T-cell (primary cell): ENCODE measurements around the gene CELF6. TPM values are rescaled to one million over a fixed set of nuclear protein-coding genes. Genes with fewer than 3 reads are reported as not detected.

Experiments used
- ATAC-seq, 4 experiments: fragments of 200-7000 bp in 3 of 4; fragments of 150-1000 bp in 1 of 4; cut with Tn5 transposase; replicated peaks in 1 of 4; 1 replicate in 3 of 4; 2 replicates in 1 of 4; pipeline ENCODE4 v1.10.0; 2021; ENCODE audit warnings: moderate library complexity in 3 of 4, mild to moderate bottlenecking in 2 of 4, moderate number of reproducible peaks in 1 of 4
- CTCF ChIA-PET, 2 donors: fragments of 300-600 bp; sonication (Branson Sonifier 250); formaldehyde crosslinking; loops; one replicate each; lab custom pipeline; 2022; ENCODE audit warnings: antibody characterized with exemption in 2 of 2; lab: Charles Lee
- POLR2A ChIA-PET, 2 donors: fragments of 300-600 bp; sonication (Branson Sonifier 250); formaldehyde crosslinking; loops; one replicate each; lab custom pipeline; 2022; ENCODE audit warnings: antibody characterized with exemption in 2 of 2; lab: Charles Lee
- DNase-seq, 35 experiments: peaks; one replicate each; pipeline versions ENCODE4 v3.0.0 to v3.0.0-alpha.2; 2013 to 2023
- H3K27ac ChIP-seq: one replicate; pipeline ENCODE4 v1.5.1; 2013; ENCODE audit warnings: low read length
- H3K27me3 ChIP-seq, 2 experiments: replicated peaks in 1 of 2; 1 replicate in 1 of 2; 2 replicates in 1 of 2; pipeline versions ENCODE4 v1.6.1 to v1.7.0; 2013; ENCODE audit warnings: low read length in 1 of 2, mixed read lengths in 1 of 2; ENCODE audit not compliant: control insufficient read depth in 2 of 2, insufficient read depth in 2 of 2; ENCODE audit errors: extremely low read depth in 1 of 2
- H3K36me3 ChIP-seq, 2 donors: 1 replicate in 1 of 2; 2 replicates in 1 of 2; pipeline versions ENCODE4 v1.6.1 to v1.7.0; 2013; ENCODE audit warnings: low read length in 1 of 2; ENCODE audit not compliant: control insufficient read depth in 2 of 2, insufficient read depth in 1 of 2; ENCODE audit errors: extremely low read depth in 1 of 2
- H3K4me1 ChIP-seq, 2 experiments: 1 replicate in 1 of 2; 2 replicates in 1 of 2; pipeline versions ENCODE4 v1.6.1 to v1.7.0; 2013; ENCODE audit warnings: low read length in 2 of 2, mixed read lengths in 1 of 2; ENCODE audit not compliant: insufficient read depth in 2 of 2, control insufficient read depth in 1 of 2; ENCODE audit errors: extremely low read depth in 1 of 2
- H3K4me3 ChIP-seq, 2 donors: 1 replicate in 1 of 2; 2 replicates in 1 of 2; pipeline versions ENCODE4 v1.5.1 to v1.7.0; 2013; ENCODE audit warnings: mild to moderate bottlenecking in 2 of 2, low read length in 1 of 2, moderate library complexity in 1 of 2; ENCODE audit not compliant: control insufficient read depth in 1 of 2; ENCODE audit errors: extremely low read depth in 1 of 2
- H3K9me3 ChIP-seq: 2 replicates; pipeline ENCODE4 v1.7.0; 2013
- H3K27ac Mint-ChIP-seq, 2 donors: one replicate each; pipeline ENCODE4 v1.8.0; 2020 to 2021; ENCODE audit warnings: mild to moderate bottlenecking in 2 of 2, mixed read lengths in 2 of 2
- H3K27me3 Mint-ChIP-seq, 2 donors: one replicate each; pipeline ENCODE4 v1.8.0; 2021 to 2022; ENCODE audit warnings: mixed read lengths in 2 of 2
- H3K36me3 Mint-ChIP-seq: one replicate; pipeline ENCODE4 v1.8.0; 2021; ENCODE audit warnings: mixed read lengths
- H3K4me1 Mint-ChIP-seq, 3 donors: one replicate each; pipeline ENCODE4 v1.8.0; 2020 to 2022; ENCODE audit warnings: mixed read lengths in 3 of 3, mild to moderate bottlenecking in 1 of 3
- H3K4me3 Mint-ChIP-seq, 3 donors: one replicate each; pipeline ENCODE4 v1.8.0; 2020 to 2022; ENCODE audit warnings: mild to moderate bottlenecking in 3 of 3, mixed read lengths in 3 of 3, moderate library complexity in 3 of 3
- H3K9me3 Mint-ChIP-seq, 3 donors: one replicate each; pipeline ENCODE4 v1.8.0; 2020 to 2022; ENCODE audit warnings: mixed read lengths in 3 of 3
- WGBS: methylation state at CpG from one replicate; pipeline ENCODE4 v1.1.5; 2013; ENCODE audit warnings: missing lambda C conversion rate; ENCODE audit not compliant: insufficient coverage; 5-methylcytosine and 5-hydroxymethylcytosine counted together
- total RNA-seq, 35 experiments: library from RNA in 6 of 35; stranded (reverse) in 6 of 35; fragments of 120-200 nt in 1 of 35; gene quantifications; one replicate each; pipeline versions ENCODE4 v1.2.1 to v1.2.4 and lab custom pipeline; 2013 to 2026

The CELF6 gene
- total RNA-seq, 5 donors from 2014 or later (not counting 1 experiment from before 2014, with no cell fraction given), result 1.8 to 5.6 (median 3.0) TPM

- no peaks in the 10 kb centered on the region for H3K4me1 ChIP-seq
- ChIA-PET CTCF (no interaction called here), POLR2A (no interaction called here)
- 100% methylated on average over 1 of the region's 1 CpG for WGBS
- H3K27ac ChIP-seq, result no peak overlapping the region
- Mint-ChIP-seq H3K27me3 (no peaks in the 10 kb centered on the region), H3K27ac (no peak overlapping the region), H3K4me1 (no peaks in the 10 kb centered on the region), H3K4me3 (no peak overlapping the region), H3K36me3 (peaks cover 48% of the 10 kb centered on the region), H3K9me3 (no peaks in the 10 kb centered on the region)
- ATAC-seq (no peak), DNase-seq (no peak)
- H3K36me3 ChIP-seq, result peaks cover 18 to 56% of the 10 kb centered on the region in 2 donors
- H3K9me3 ChIP-seq, result no peaks in the 10 kb centered on the region
- no peak overlapping the region for H3K4me3 ChIP-seq
- no peaks in the 10 kb centered on the region for H3K27me3 ChIP-seq
Measured at GRCh38 chr15:72248514-72248913, 71.4 kb downstream of the CELF6 start.

GRCh38 chr15:72242775-72243370 lies 77.1 kb downstream of the CELF6 start:
- H3K27ac ChIP-seq, result no peak overlapping the region
- peaks cover 19 to 37% of the 10 kb centered on the region in 2 donors for H3K36me3 ChIP-seq
- Mint-ChIP-seq H3K27me3 (no peaks in the 10 kb centered on the region), H3K4me1 (peaks cover under 1 to 4% (median 1%) of the 10 kb centered on the region in 3 donors), H3K27ac (peak overlapping the region in 1 of 2 donors; percentile 7), H3K36me3 (peaks cover 25% of the 10 kb centered on the region), H3K9me3 (no peaks in the 10 kb centered on the region), H3K4me3 (no peak overlapping the region)
- no peak overlapping the region for H3K4me3 ChIP-seq
- DNase-seq (no peak), ATAC-seq (no peak)
- H3K27me3 ChIP-seq, result no peaks in the 10 kb centered on the region
- ChIA-PET POLR2A (no interaction called here), CTCF (no interaction called here)
- WGBS, result 92% methylated on average over 1 of the region's 2 CpGs
- no peaks in the 10 kb centered on the region for H3K9me3 ChIP-seq
- H3K4me1 ChIP-seq, result no peaks in the 10 kb centered on the region

GRCh38 chr15:72239652-72240051 lies 80.3 kb downstream of the CELF6 start:
- POLR2A ChIA-PET, result interaction anchor here (0.6 kb wide), 4 partner anchors 12 to 577 kb away, joined by 5 to 7 read pairs (median 6); no protein-coding TSS in a partner anchor
- no peak overlapping the region for H3K4me3 Mint-ChIP-seq
- Histone ChIP-seq H3K4me1 (peaks cover 4 to 11% of the 10 kb centered on the region in 2 experiments), H3K4me3 (no peak overlapping the region), H3K36me3 (peaks cover 15 to 29% of the 10 kb centered on the region in 2 donors), H3K27ac (no peak overlapping the region), H3K27me3 (no peaks in the 10 kb centered on the region), H3K9me3 (no peaks in the 10 kb centered on the region)
- H3K9me3 Mint-ChIP-seq, result no peaks in the 10 kb centered on the region
- ATAC-seq (no peak), DNase-seq (no peak)
- CTCF ChIA-PET, result interaction anchor here in 1 of 2 donors (0.5 to 0.6 kb wide), 4 partner anchors 65 to 1397 kb away, joined by 3 to 4 read pairs (median 4); no protein-coding TSS in a partner anchor
- no peaks in the 10 kb centered on the region for H3K27me3 Mint-ChIP-seq
- H3K36me3 Mint-ChIP-seq, result peaks cover 25% of the 10 kb centered on the region
- peaks cover 12 to 19% (median 15%) of the 10 kb centered on the region in 3 donors for H3K4me1 Mint-ChIP-seq
- peak overlapping the region in 1 of 2 donors; percentile 20 for H3K27ac Mint-ChIP-seq

- H3K27me3 ChIP-seq, result no peaks in the 10 kb centered on the region
- POLR2A ChIA-PET, result no interaction called here
- CTCF ChIA-PET, result interaction anchor here in 1 of 2 donors (0.7 kb wide), 1 partner anchor 830 kb away, joined by 3 read pairs; no protein-coding TSS in a partner anchor
- DNase-seq, result no peak
- no peak for ATAC-seq
- H3K9me3 Mint-ChIP-seq, result no peaks in the 10 kb centered on the region
- H3K36me3 ChIP-seq, result peaks cover 15 to 26% of the 10 kb centered on the region in 2 donors
- no peak overlapping the region for H3K4me3 Mint-ChIP-seq
- no CpG with 5 or more reads among the region's 3 CpGs for WGBS
- H3K4me1 Mint-ChIP-seq, result peaks cover 12 to 24% (median 15%) of the 10 kb centered on the region in 3 donors
- H3K27me3 Mint-ChIP-seq, result no peaks in the 10 kb centered on the region
- H3K9me3 ChIP-seq, result no peaks in the 10 kb centered on the region
- H3K4me3 ChIP-seq, result no peak overlapping the region
- peaks cover 4 to 11% of the 10 kb centered on the region in 2 experiments for H3K4me1 ChIP-seq
- H3K36me3 Mint-ChIP-seq, result peaks cover 18% of the 10 kb centered on the region
- no peak overlapping the region for H3K27ac Mint-ChIP-seq
- no peak overlapping the region for H3K27ac ChIP-seq
Measured at GRCh38 chr15:72238586-72238985, 81.4 kb downstream of the CELF6 start.

GRCh38 chr15:72237853-72238224 lies 82.1 kb downstream of the CELF6 start:
- H3K27me3 Mint-ChIP-seq, result no peaks in the 10 kb centered on the region
- whole genome bisulfite sequencing, result no CpG with 5 or more reads among the region's 1 CpG
- no peak for ATAC-seq

GRCh38 chr15:72237029-72237852 lies 82.7 kb downstream of the CELF6 start:
- H3K27ac Mint-ChIP-seq, result peak overlapping the region; percentile 55 to 68
- H3K4me3 Mint-ChIP-seq, result no peak overlapping the region
- H3K36me3 ChIP-seq, result peaks cover 15 to 16% of the 10 kb centered on the region in 2 donors
- DNase-seq (peak in 6 of 35 experiments; percentile 11 to 39 (median 26)), ATAC-seq (peak; percentile 43 to 76 (median 68))
- H3K27me3 ChIP-seq, result no peaks in the 10 kb centered on the region
- no peak overlapping the region for H3K27ac ChIP-seq
- H3K4me1 ChIP-seq, result peaks cover 8 to 20% of the 10 kb centered on the region in 2 experiments
- H3K9me3 Mint-ChIP-seq, result no peaks in the 10 kb centered on the region
- ChIA-PET POLR2A (interaction anchor here in 1 of 2 donors (0.6 kb wide), 1 partner anchor 10 kb away, joined by 3 read pairs; no protein-coding TSS in a partner anchor), CTCF (no interaction called here)
- peaks cover 10% of the 10 kb centered on the region for H3K36me3 Mint-ChIP-seq
- no peaks in the 10 kb centered on the region for H3K27me3 Mint-ChIP-seq
- peaks cover 21 to 32% (median 21%) of the 10 kb centered on the region in 3 donors for H3K4me1 Mint-ChIP-seq
- H3K9me3 ChIP-seq, result no peaks in the 10 kb centered on the region
- 20% methylated on average over 1 of the region's 3 CpGs for WGBS
- H3K4me3 ChIP-seq, result no peak overlapping the region

More at GRCh38 chr15:72237853-72238224, 82.1 kb downstream of the CELF6 start:
- H3K27ac ChIP-seq, result no peak overlapping the region
- peaks cover 15 to 22% of the 10 kb centered on the region in 2 donors for H3K36me3 ChIP-seq
- peaks cover 5 to 14% of the 10 kb centered on the region in 2 experiments for H3K4me1 ChIP-seq
- no peaks in the 10 kb centered on the region for H3K9me3 ChIP-seq
- Mint-ChIP-seq H3K4me1 (peaks cover 15 to 26% (median 19%) of the 10 kb centered on the region in 3 donors), H3K27ac (peak overlapping the region in 1 of 2 donors; percentile 68), H3K4me3 (no peak overlapping the region), H3K9me3 (no peaks in the 10 kb centered on the region), H3K36me3 (peaks cover 15% of the 10 kb centered on the region)
- H3K27me3 ChIP-seq, result no peaks in the 10 kb centered on the region
- H3K4me3 ChIP-seq, result no peak overlapping the region
- DNase-seq, result no peak
- POLR2A ChIA-PET, result interaction anchor here in 1 of 2 donors (0.6 kb wide), 1 partner anchor 11 kb away, joined by 3 read pairs; no protein-coding TSS in a partner anchor
- CTCF ChIA-PET, result no interaction called here
